Liver (tissue), 9 donors: ENCODE data around the gene YBX2. TPM values are rescaled to one million over a fixed set of nuclear protein-coding genes. Genes with fewer than 3 reads are reported as not detected.

ENCODE experiments used
- DNase-seq: peaks from one replicate; pipeline ENCODE4 v3.0.0-alpha.2; 2017; ENCODE audit warnings: low spot score
- H3K27ac ChIP-seq, 2 donors: one replicate each; pipeline ENCODE4 v1.7.0; 2013; ENCODE audit warnings: inconsistent platforms in 2 of 2, low read length in 2 of 2, control low read depth in 1 of 2, low read depth in 1 of 2, mild to moderate bottlenecking in 1 of 2
- H3K27me3 ChIP-seq, 4 donors: one replicate each; pipeline versions ENCODE4 v1.6.1 to v1.7.0; 2013; ENCODE audit warnings: low read length in 3 of 4, inconsistent platforms in 1 of 4, mild to moderate bottlenecking in 1 of 4, moderate library complexity in 1 of 4; ENCODE audit not compliant: control insufficient read depth in 4 of 4, insufficient read depth in 4 of 4
- H3K36me3 ChIP-seq, 4 donors: one replicate each; pipeline versions ENCODE4 v1.6.1 to v1.7.0; 2013; ENCODE audit warnings: low read length in 3 of 4, mild to moderate bottlenecking in 3 of 4, low read depth in 1 of 4, moderate library complexity in 1 of 4; ENCODE audit not compliant: control insufficient read depth in 4 of 4, insufficient read depth in 3 of 4
- H3K4me1 ChIP-seq, 4 donors: one replicate each; pipeline versions ENCODE4 v1.6.1 to v1.7.0; 2013; ENCODE audit warnings: low read length in 3 of 4, mild to moderate bottlenecking in 3 of 4, moderate library complexity in 1 of 4; ENCODE audit not compliant: control insufficient read depth in 4 of 4, insufficient read depth in 4 of 4
- H3K4me3 ChIP-seq, 3 donors: one replicate each; pipeline versions ENCODE4 v1.6.1 to v1.7.0; 2013; ENCODE audit warnings: low read length in 3 of 3, control low read depth in 1 of 3, low read depth in 1 of 3, mild to moderate bottlenecking in 1 of 3
- H3K9ac ChIP-seq, 2 donors: one replicate each; pipeline ENCODE4 v1.7.0; 2013; ENCODE audit warnings: low read length in 2 of 2, mild to moderate bottlenecking in 2 of 2, moderate library complexity in 2 of 2, control low read depth in 1 of 2, low read depth in 1 of 2
- H3K9me3 ChIP-seq, 4 donors: one replicate each; pipeline versions ENCODE4 v1.6.1 to v1.7.0; 2013; ENCODE audit warnings: low read length in 3 of 4; ENCODE audit not compliant: control insufficient read depth in 4 of 4
- EGR1 ChIP-seq, 2 donors: IDR thresholded peaks; 2 replicates each; pipeline ENCODE4 v1.6.1; 2016 to 2018; ENCODE audit warnings: antibody characterized with exemption in 2 of 2, low read depth in 2 of 2
- FOXA1 ChIP-seq: IDR thresholded peaks from 2 replicates; pipeline ENCODE4 v1.6.1; 2016; ENCODE audit warnings: antibody characterized with exemption
- HNF4A ChIP-seq, 2 donors: conservative IDR thresholded peaks; 2 replicates each; pipeline ENCODE4 v1.6.1; 2016; ENCODE audit warnings: antibody characterized with exemption in 2 of 2, mild to moderate bottlenecking in 2 of 2
- HNF4G ChIP-seq: IDR thresholded peaks from 2 replicates; pipeline ENCODE4 v1.6.1; 2016; ENCODE audit warnings: antibody characterized with exemption
- JUND ChIP-seq, 2 donors: IDR thresholded peaks; 2 replicates each; pipeline ENCODE4 v1.6.1; 2016; ENCODE audit warnings: antibody characterized with exemption in 2 of 2
- RAD21 ChIP-seq, 2 donors: IDR thresholded peaks; 2 replicates each; pipeline ENCODE4 v1.6.1; 2016; ENCODE audit warnings: antibody characterized with exemption in 2 of 2, mild to moderate bottlenecking in 2 of 2
- RXRA ChIP-seq, 2 donors: IDR thresholded peaks; 2 replicates each; pipeline ENCODE4 v1.6.1; 2017 to 2018; ENCODE audit warnings: antibody characterized with exemption in 2 of 2, mild to moderate bottlenecking in 1 of 2
- SP1 ChIP-seq: IDR thresholded peaks from 2 replicates; pipeline ENCODE4 v1.6.1; 2018; ENCODE audit warnings: antibody characterized with exemption, mild to moderate bottlenecking
- YY1 ChIP-seq: IDR thresholded peaks from 2 replicates; pipeline ENCODE4 v1.6.1; 2016; ENCODE audit warnings: antibody characterized with exemption, mild to moderate bottlenecking
- WGBS: extraction: QIAGEN DNeasy Blood & Tissue Kit; methylation state at CpG from one replicate; pipeline ENCODE4 v1.1.7; 2013; 5-methylcytosine and 5-hydroxymethylcytosine counted together
- polyA plus RNA-seq, 2 donors: library from polyadenylated mRNA; stranded (reverse) in 1 of 2; unstranded in 1 of 2; fragments of 200-250 nt in 1 of 2; fragments of >200 nt in 1 of 2; fragmentation: Nextera tagmentation in 1 of 2; extraction: Ambion mirVana in 1 of 2; gene quantifications; one replicate each; pipeline versions ENCODE4 v1.2.1 to v1.2.3, GENCODE V29; 2013 to 2015
- total RNA-seq, 2 donors: library from RNA; depleted of rRNA; stranded (reverse); fragments of >200 nt; gene quantifications; one replicate each; pipeline ENCODE4 v1.2.3, GENCODE V29; 2014
- TF ChIP-seq, protein P1 (sequence below): fragments of 150-350 bp; IDR thresholded peaks from 2 replicates; pipeline ENCODE4 v1.5.1; 2017; ENCODE audit warnings: improper control_type of control experiment, low read depth, low read length; ENCODE audit not compliant: missing input control
- TF ChIP-seq, protein P2 (sequence below): IDR thresholded peaks from 2 replicates; pipeline ENCODE4 v1.6.1; 2016; ENCODE audit warnings: antibody characterized with exemption, mild to moderate bottlenecking
- TF ChIP-seq, protein P3 (sequence below): IDR thresholded peaks from 2 replicates; pipeline ENCODE4 v1.6.1; 2016; ENCODE audit warnings: antibody characterized with exemption
- donor health status: healthy.
- donor health status: healthy.
- donor health status: healthy.
- donor health status: healthy.
- donor health status: healthy.

Gene YBX2
- total and polyA plus RNA-seq, 4 donors, result 0.33 to 0.75 (median 0.57) TPM

DNA sequence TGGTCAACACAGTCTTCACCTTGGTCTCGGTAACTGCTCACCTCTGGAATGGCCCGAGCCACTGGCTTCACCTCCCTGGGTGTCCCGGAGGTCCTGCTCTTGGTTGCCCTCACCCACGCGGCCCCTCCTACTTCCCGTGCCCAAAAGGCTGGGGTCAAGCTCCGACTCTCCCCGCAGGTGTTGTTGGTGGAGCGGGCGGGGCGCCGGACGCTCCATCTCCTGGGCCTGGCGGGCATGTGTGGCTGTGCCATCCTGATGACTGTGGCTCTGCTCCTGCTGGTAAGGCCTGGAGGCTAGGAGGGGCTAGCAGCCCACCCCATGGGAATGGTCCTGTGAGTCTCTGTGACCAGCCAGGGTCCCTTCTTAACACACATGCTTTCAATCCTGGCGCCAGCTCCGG, 9.5 kb downstream of the YBX2 start:
- Histone ChIP-seq H3K4me1 (peaks cover 9 to 19% (median 13%) of the 10 kb centered on the region in 4 donors), H3K9ac (no peak overlapping the region), H3K9me3 (no peaks in the 10 kb centered on the region), H3K36me3 (no peaks in the 10 kb centered on the region), H3K27me3 (no peaks in the 10 kb centered on the region), H3K4me3 (no peak overlapping the region), H3K27ac (no peak overlapping the region)
- TF ChIP-seq HNF4A (conservative IDR thresholded peaks at IDR 0.05) (no peak), RAD21 (IDR thresholded peaks at IDR 0.05) (no peak), RXRA (IDR thresholded peaks at IDR 0.05) (no peak), JUND (IDR thresholded peaks at IDR 0.05) (no peak), SP1 (no peak), HNF4G (no peak), YY1 (no peak), EGR1 (IDR thresholded peaks at IDR 0.05; ENCODE audit: low read depth in 2 of 2) (no peak)
- TF ChIP-seq, protein P1, sequence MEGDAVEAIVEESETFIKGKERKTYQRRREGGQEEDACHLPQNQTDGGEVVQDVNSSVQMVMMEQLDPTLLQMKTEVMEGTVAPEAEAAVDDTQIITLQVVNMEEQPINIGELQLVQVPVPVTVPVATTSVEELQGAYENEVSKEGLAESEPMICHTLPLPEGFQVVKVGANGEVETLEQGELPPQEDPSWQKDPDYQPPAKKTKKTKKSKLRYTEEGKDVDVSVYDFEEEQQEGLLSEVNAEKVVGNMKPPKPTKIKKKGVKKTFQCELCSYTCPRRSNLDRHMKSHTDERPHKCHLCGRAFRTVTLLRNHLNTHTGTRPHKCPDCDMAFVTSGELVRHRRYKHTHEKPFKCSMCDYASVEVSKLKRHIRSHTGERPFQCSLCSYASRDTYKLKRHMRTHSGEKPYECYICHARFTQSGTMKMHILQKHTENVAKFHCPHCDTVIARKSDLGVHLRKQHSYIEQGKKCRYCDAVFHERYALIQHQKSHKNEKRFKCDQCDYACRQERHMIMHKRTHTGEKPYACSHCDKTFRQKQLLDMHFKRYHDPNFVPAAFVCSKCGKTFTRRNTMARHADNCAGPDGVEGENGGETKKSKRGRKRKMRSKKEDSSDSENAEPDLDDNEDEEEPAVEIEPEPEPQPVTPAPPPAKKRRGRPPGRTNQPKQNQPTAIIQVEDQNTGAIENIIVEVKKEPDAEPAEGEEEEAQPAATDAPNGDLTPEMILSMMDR, result no peak
- TF ChIP-seq, protein P2, sequence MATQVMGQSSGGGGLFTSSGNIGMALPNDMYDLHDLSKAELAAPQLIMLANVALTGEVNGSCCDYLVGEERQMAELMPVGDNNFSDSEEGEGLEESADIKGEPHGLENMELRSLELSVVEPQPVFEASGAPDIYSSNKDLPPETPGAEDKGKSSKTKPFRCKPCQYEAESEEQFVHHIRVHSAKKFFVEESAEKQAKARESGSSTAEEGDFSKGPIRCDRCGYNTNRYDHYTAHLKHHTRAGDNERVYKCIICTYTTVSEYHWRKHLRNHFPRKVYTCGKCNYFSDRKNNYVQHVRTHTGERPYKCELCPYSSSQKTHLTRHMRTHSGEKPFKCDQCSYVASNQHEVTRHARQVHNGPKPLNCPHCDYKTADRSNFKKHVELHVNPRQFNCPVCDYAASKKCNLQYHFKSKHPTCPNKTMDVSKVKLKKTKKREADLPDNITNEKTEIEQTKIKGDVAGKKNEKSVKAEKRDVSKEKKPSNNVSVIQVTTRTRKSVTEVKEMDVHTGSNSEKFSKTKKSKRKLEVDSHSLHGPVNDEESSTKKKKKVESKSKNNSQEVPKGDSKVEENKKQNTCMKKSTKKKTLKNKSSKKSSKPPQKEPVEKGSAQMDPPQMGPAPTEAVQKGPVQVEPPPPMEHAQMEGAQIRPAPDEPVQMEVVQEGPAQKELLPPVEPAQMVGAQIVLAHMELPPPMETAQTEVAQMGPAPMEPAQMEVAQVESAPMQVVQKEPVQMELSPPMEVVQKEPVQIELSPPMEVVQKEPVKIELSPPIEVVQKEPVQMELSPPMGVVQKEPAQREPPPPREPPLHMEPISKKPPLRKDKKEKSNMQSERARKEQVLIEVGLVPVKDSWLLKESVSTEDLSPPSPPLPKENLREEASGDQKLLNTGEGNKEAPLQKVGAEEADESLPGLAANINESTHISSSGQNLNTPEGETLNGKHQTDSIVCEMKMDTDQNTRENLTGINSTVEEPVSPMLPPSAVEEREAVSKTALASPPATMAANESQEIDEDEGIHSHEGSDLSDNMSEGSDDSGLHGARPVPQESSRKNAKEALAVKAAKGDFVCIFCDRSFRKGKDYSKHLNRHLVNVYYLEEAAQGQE, result no peak
- TF ChIP-seq, protein P3, sequence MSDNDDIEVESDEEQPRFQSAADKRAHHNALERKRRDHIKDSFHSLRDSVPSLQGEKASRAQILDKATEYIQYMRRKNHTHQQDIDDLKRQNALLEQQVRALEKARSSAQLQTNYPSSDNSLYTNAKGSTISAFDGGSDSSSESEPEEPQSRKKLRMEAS, result no peak
- WGBS, result 93% methylated on average over 16 of the region's 16 CpGs
- DNase-seq, result no peak

- H3K4me3 ChIP-seq, result no peak overlapping the region
- peaks cover 9 to 19% (median 13%) of the 10 kb centered on the region in 4 donors for H3K4me1 ChIP-seq
- H3K9ac ChIP-seq, result no peak overlapping the region
- no peaks in the 10 kb centered on the region for H3K36me3 ChIP-seq
- no peak overlapping the region for H3K27ac ChIP-seq
- no peak for DNase-seq
- no peaks in the 10 kb centered on the region for H3K27me3 ChIP-seq
- 90% methylated on average over 18 of the region's 18 CpGs for WGBS
- H3K9me3 ChIP-seq, result no peaks in the 10 kb centered on the region
- TF ChIP-seq YY1 (no peak), SP1 (no peak), FOXA1 (no peak)
Observed at GRCh38 chr17:7283471-7284216, 10.8 kb downstream of the YBX2 start.
